MM.1S (cell line): ENCODE results near the gene RALY.

Experiments
- EZH2phosphoT487 ChIP-seq: fragments of 300-600 bp; sonication (generic); IDR thresholded peaks from 2 replicates; pipeline ENCODE4 v1.6.1; 2018; ENCODE audit warnings: antibody characterized with exemption, low read length
- TF ChIP-seq, protein P1 (sequence below): fragments of 300-600 bp; sonication (generic); IDR thresholded peaks from 2 replicates; pipeline ENCODE4 v1.5.1; 2016; ENCODE audit warnings: antibody characterized with exemption, low read length, mixed read lengths

DNA sequence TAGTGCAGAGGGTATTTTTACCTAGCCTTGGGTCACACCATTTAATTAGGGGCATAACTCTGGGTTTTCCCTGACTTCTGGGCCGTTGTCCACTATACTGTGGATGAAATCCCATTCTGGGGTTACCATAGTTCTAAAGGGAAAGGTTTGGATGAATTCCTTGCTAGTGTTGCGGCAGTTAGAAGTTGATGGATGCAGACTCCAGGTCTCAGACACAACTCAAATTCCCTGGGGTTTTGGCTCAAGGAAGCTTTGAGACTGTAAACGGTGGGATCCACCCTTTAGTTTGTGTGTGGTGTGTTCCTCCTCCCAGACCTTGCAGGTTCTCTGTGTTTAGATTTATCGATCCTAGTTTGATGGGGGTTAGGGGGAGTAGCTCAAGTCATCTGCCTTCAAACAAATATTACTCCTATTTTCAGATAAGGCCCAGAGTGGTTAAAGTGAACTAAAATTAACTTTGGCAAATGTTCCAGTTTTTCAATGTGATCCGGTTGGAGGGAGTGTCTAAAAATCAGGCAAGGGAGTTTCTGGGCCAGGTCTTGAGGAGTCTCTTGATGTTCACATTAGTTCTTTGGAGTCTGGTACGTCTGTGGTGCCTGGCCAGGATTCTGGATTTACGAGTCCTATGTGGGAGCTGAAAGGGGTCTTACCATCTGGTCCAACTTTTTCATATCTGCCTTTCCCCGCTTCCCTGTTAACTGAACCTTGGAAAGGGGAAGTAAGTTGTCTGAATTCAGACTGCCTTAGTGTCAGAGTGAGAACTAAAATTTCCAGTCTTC lies 1.5 kb downstream of the RALY start:
- TF ChIP-seq, protein P1, sequence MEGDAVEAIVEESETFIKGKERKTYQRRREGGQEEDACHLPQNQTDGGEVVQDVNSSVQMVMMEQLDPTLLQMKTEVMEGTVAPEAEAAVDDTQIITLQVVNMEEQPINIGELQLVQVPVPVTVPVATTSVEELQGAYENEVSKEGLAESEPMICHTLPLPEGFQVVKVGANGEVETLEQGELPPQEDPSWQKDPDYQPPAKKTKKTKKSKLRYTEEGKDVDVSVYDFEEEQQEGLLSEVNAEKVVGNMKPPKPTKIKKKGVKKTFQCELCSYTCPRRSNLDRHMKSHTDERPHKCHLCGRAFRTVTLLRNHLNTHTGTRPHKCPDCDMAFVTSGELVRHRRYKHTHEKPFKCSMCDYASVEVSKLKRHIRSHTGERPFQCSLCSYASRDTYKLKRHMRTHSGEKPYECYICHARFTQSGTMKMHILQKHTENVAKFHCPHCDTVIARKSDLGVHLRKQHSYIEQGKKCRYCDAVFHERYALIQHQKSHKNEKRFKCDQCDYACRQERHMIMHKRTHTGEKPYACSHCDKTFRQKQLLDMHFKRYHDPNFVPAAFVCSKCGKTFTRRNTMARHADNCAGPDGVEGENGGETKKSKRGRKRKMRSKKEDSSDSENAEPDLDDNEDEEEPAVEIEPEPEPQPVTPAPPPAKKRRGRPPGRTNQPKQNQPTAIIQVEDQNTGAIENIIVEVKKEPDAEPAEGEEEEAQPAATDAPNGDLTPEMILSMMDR: no peak
- no peak for TF ChIP-seq EZH2phosphoT487
